HFF-Myc (cell line): ENCODE results near the gene CTNNA2.

ENCODE experiments used
- DNase-seq: peaks from one replicate; pipeline ENCODE4 v3.0.0-alpha.2; 2011; ENCODE audit warnings: low read depth; ENCODE audit errors: extremely low read depth
- H3K4me3 ChIP-seq: replicated peaks from 2 replicates; pipeline ENCODE4 v1.5.1; 2011; ENCODE audit warnings: low read depth, mild to moderate bottlenecking, control low read depth, low read length
- CTCF ChIP-seq: IDR thresholded peaks from 2 replicates; pipeline ENCODE4 v1.5.1; 2012; ENCODE audit warnings: mild to moderate bottlenecking, low read depth, low read length, control low read depth; ENCODE audit errors: missing control alignments

CTNNA2 gene

DNA sequence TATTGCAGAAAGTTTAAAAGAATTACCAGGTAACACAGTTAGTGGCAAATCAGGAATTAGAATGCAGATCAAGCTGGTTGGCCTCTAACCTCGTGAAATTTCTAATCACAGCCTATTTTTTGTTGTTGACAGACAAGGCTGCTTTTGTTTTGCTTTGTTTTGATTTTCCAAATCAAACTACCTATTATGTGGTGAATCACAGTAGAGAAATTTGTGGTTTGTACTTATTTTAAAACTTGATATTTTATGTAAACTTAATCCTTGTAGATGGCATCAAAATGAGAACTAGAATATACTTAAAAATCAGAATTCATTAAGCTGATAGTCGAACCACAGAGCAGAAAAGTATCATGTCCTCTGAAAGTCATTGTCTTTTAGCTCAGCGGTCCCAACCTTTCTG lies 258.1 kb downstream of the CTNNA2 start:
- DNase-seq: no peak
- TF ChIP-seq CTCF: no peak
- H3K4me3 ChIP-seq: no peak overlapping the region

GRCh38 chr2:79771493-79771892 lies 258.6 kb downstream of the CTNNA2 start:
- no peak for TF ChIP-seq CTCF
- no peak overlapping the region for H3K4me3 ChIP-seq
- DNase-seq: no peak

- no peak overlapping the region for H3K4me3 ChIP-seq
- DNase-seq: no peak
- no peak for TF ChIP-seq CTCF
Observed at GRCh38 chr2:79774016-79774415, 261.2 kb downstream of the CTNNA2 start.

GRCh38 chr2:79776461-79776860 lies 263.6 kb downstream of the CTNNA2 start:
- no peak for DNase-seq
- no peak for TF ChIP-seq CTCF
- H3K4me3 ChIP-seq: no peak overlapping the region

GRCh38 chr2:79780781-79781180 lies 267.9 kb downstream of the CTNNA2 start:
- H3K4me3 ChIP-seq: no peak overlapping the region
- no peak for DNase-seq
- no peak for TF ChIP-seq CTCF

DNA sequence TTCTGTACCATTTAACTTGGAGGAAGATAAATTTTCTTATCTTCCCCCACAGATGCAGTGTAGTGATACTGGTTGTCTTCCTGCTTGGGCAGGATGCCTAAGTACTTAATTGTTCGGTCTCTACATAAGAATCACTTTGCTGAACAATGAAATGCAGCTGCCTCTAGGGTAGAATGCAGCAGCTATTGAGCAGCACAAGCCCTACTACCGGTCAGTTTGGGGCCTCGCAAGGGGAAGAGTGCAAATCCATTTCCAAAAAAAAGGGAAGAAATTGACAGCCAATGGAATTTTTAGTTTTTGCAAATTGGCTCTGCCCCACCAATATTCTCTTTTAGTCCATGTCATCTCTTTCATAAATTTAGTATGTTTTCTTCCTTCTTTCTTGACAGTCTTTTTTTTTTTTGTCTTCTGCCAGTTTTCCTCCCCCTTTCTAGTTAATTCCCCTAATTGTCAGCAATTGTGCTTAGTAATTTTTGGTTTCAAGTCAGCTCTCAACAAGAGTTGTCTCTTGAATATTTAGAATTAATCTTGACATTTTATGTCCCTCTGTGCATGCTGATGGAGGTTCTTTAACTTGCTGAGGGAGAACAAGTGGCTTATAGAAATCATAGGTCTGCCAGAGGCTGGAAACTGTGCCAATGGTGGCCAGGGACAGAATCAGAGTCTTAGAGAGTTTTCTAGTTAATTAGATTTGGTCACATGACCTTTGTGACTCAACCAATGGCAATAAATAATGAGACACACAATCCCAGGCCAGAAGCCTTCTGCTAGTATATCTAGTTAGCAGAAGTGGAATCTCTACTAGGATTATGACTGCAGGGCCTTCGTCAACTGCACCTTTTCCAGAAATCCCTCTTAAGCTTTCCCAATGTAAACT lies 270.0 kb downstream of the CTNNA2 start:
- no peak overlapping the region for H3K4me3 ChIP-seq
- no peak for TF ChIP-seq CTCF
- DNase-seq: no peak
